Fibroblast of mammary gland (primary cell): ENCODE measurements around the gene MUC20.
"Not testable (repeated sequence)": the region's sequence is repeated elsewhere in the genome, so short reads cannot be mapped to it uniquely, and the experiment has no call there.

Experiments used
- DNase-seq: peaks from one replicate; pipeline ENCODE4 v3.0.0-alpha.2; 2010; ENCODE audit warnings: low read depth
- H3K4me3 ChIP-seq: 2 replicates; pipeline ENCODE4 v1.5.1; 2011; ENCODE audit warnings: low read depth, mild to moderate bottlenecking, low read length, moderate library complexity; ENCODE audit not compliant: control insufficient read depth
- CTCF ChIP-seq: conservative IDR thresholded peaks from 2 replicates; pipeline ENCODE4 v1.5.1; 2011; ENCODE audit warnings: low read depth, low read length, inconsistent platforms; ENCODE audit not compliant: control insufficient read depth, insufficient read depth

Gene MUC20

GRCh38 chr3:195736866-195737490 is 16.2 kb downstream of the MUC20 start:
- no peak for DNase-seq
- no peak for TF ChIP-seq CTCF
- no peak overlapping the region for H3K4me3 ChIP-seq

GRCh38 chr3:195737782-195738181 is 17.0 kb downstream of the MUC20 start:
- H3K4me3 ChIP-seq, DNase-seq: not testable (repeated sequence)

- no peak for DNase-seq
- TF ChIP-seq CTCF: no peak
- H3K4me3 ChIP-seq: no peak overlapping the region
Measured at GRCh38 chr3:195738274-195739044, 17.7 kb downstream of the MUC20 start.

- TF ChIP-seq CTCF: no peak
- no peak for DNase-seq
Measured at GRCh38 chr3:195739561-195740111, 18.9 kb downstream of the MUC20 start.

GRCh38 chr3:195744437-195744836 is 23.7 kb downstream of the MUC20 start:
- TF ChIP-seq CTCF: no peak
- no peak for DNase-seq
- H3K4me3 ChIP-seq: no peak overlapping the region

More at GRCh38 chr3:195739561-195740111, 18.9 kb downstream of the MUC20 start:
- H3K4me3 ChIP-seq: no peak overlapping the region

GRCh38 chr3:195746346-195746745 is 25.6 kb downstream of the MUC20 start:
- no peak for DNase-seq
- no peak for TF ChIP-seq CTCF
- H3K4me3 ChIP-seq: no peak overlapping the region

GRCh38 chr3:195746751-195747150 is 26.0 kb downstream of the MUC20 start:
- H3K4me3 ChIP-seq: no peak overlapping the region
- no peak for DNase-seq
- TF ChIP-seq CTCF: no peak
